GM23338 (cell line): Measurements from ENCODE around the gene SNAPC1. TPM values are rescaled to one million over a fixed set of nuclear protein-coding genes. Genes with fewer than 3 reads are reported as not detected.
A peak's percentile ranks its signal among the peaks of the same experiment; 100 is the strongest.

ENCODE experiments used
- ATAC-seq: fragments of 200-7000 bp; cut with Tn5 transposase; 3 replicates; pipeline ENCODE4 v1.9.1; 2020
- DNase-seq: peaks from one replicate; pipeline ENCODE4 v3.0.0-alpha.2; 2015; ENCODE audit warnings: low spot score
- H2AFZ ChIP-seq: fragments of 200-600 bp; sonication (generic); 2 replicates; pipeline ENCODE4 v1.8.0; 2016; ENCODE audit warnings: antibody characterized with exemption, mild to moderate bottlenecking, moderate library complexity
- H3F3A ChIP-seq: fragments of 200-600 bp; sonication (generic); replicated peaks from 2 replicates; pipeline ENCODE4 v1.8.0; 2017; ENCODE audit warnings: antibody characterized with exemption, mixed run types, low read depth
- H3K27ac ChIP-seq: fragments of 200-600 bp; sonication (generic); 2 replicates; pipeline ENCODE4 v1.6.1; 2016; ENCODE audit warnings: low read depth
- H3K27me3 ChIP-seq: fragments of 200-600 bp; sonication (generic); 2 replicates; pipeline ENCODE4 v1.8.0; 2016; ENCODE audit warnings: mild to moderate bottlenecking, mixed run types, moderate library complexity; ENCODE audit not compliant: insufficient read depth
- H3K36me3 ChIP-seq: fragments of 200-600 bp; sonication (generic); 2 replicates; pipeline ENCODE4 v1.8.0; 2016; ENCODE audit warnings: mild to moderate bottlenecking; ENCODE audit not compliant: insufficient read depth
- H3K4me1 ChIP-seq: fragments of 200-600 bp; sonication (generic); 2 replicates; pipeline ENCODE4 v1.8.0; 2016; ENCODE audit warnings: mild to moderate bottlenecking, moderate library complexity; ENCODE audit not compliant: insufficient read depth
- H3K4me2 ChIP-seq: fragments of 200-600 bp; sonication (generic); 2 replicates; pipeline ENCODE4 v1.7.1; 2017; ENCODE audit warnings: mixed run types
- H3K4me3 ChIP-seq: fragments of 200-600 bp; sonication (generic); 2 replicates; pipeline ENCODE4 v1.6.1; 2016; ENCODE audit warnings: mixed run types
- H3K79me2 ChIP-seq: fragments of 200-600 bp; sonication (generic); replicated peaks from 2 replicates; pipeline ENCODE4 v1.8.0; 2017; ENCODE audit warnings: mild to moderate bottlenecking; ENCODE audit not compliant: insufficient read depth
- H3K9me2 ChIP-seq: fragments of 200-600 bp; sonication (generic); 2 replicates; pipeline ENCODE4 v1.8.0; 2017; ENCODE audit not compliant: insufficient read depth
- H4K20me1 ChIP-seq: fragments of 200-600 bp; sonication (generic); replicated peaks from 2 replicates; pipeline ENCODE4 v1.8.0; 2017; ENCODE audit warnings: mild to moderate bottlenecking; ENCODE audit not compliant: insufficient read depth
- H3K27ac Mint-ChIP-seq: 2 replicates; pipeline ENCODE4 v1.8.0; 2020; ENCODE audit warnings: inconsistent platforms, mild to moderate bottlenecking, moderate library complexity, mixed read lengths
- H3K27me3 Mint-ChIP-seq: 3 replicates; pipeline ENCODE4 v1.8.0; 2022; ENCODE audit warnings: low read depth, mild to moderate bottlenecking, moderate library complexity, mixed read lengths, inconsistent platforms; ENCODE audit not compliant: insufficient read depth, poor library complexity
- H3K36me3 Mint-ChIP-seq: 3 replicates; pipeline ENCODE4 v1.8.0; 2021; ENCODE audit warnings: low read depth, mild to moderate bottlenecking, inconsistent platforms, moderate library complexity, mixed read lengths
- H3K4me1 Mint-ChIP-seq: 3 replicates; pipeline ENCODE4 v1.8.0; 2020; ENCODE audit warnings: mild to moderate bottlenecking, inconsistent platforms, mixed read lengths
- H3K4me3 Mint-ChIP-seq: 3 replicates; pipeline ENCODE4 v1.8.0; 2021; ENCODE audit warnings: moderate library complexity, mild to moderate bottlenecking, inconsistent platforms, mixed read lengths
- H3K9me3 Mint-ChIP-seq: 3 replicates; pipeline ENCODE4 v1.8.0; 2020; ENCODE audit warnings: moderate library complexity, mild to moderate bottlenecking, inconsistent platforms, mixed read lengths
- CREB1 ChIP-seq: fragments of 250-450 bp; sonication (Bioruptor Pico); IDR thresholded peaks from 2 replicates; pipeline ENCODE4 v1.5.0; 2020; ENCODE audit warnings: low read depth, mild to moderate bottlenecking, moderate library complexity
- EZH2 ChIP-seq: fragments of 200-600 bp; sonication (generic); IDR thresholded peaks from one replicate; pipeline ENCODE4 v1.8.0; 2017; ENCODE audit warnings: antibody characterized with exemption, mild to moderate bottlenecking, low read depth; ENCODE audit not compliant: unreplicated experiment
- EZH2phosphoT487 ChIP-seq: fragments of 200-600 bp; sonication (generic); IDR thresholded peaks from one replicate; pipeline ENCODE4 v1.8.1; 2018; ENCODE audit warnings: antibody characterized with exemption; ENCODE audit not compliant: unreplicated experiment
- JUNB ChIP-seq: IDR thresholded peaks from one replicate; pipeline ENCODE4 v1.6.1; 2016; ENCODE audit warnings: antibody characterized with exemption; ENCODE audit not compliant: unreplicated experiment
- NANOG ChIP-seq: IDR thresholded peaks from 2 replicates; pipeline ENCODE4 v1.6.1; 2016; ENCODE audit warnings: antibody characterized with exemption, borderline replicate concordance
- POLR2AphosphoS5 ChIP-seq: IDR thresholded peaks from 2 replicates; pipeline ENCODE4 v1.6.1; 2016; ENCODE audit warnings: antibody characterized with exemption, low read depth
- STAT1 ChIP-seq: IDR thresholded peaks from one replicate; pipeline ENCODE4 v1.6.1; 2016; ENCODE audit warnings: antibody characterized with exemption; ENCODE audit not compliant: unreplicated experiment
- ZNF114 ChIP-seq: fragments of 250-450 bp; sonication (Bioruptor Pico); IDR thresholded peaks from 2 replicates; pipeline ENCODE4 v1.5.0; 2020; ENCODE audit warnings: mild to moderate bottlenecking, moderate library complexity
- ZNF331 ChIP-seq: fragments of 250-450 bp; sonication (Bioruptor Pico); IDR thresholded peaks from 2 replicates; pipeline ENCODE4 v1.5.0; 2020; ENCODE audit warnings: low read depth, mild to moderate bottlenecking, moderate library complexity
- polyA plus RNA-seq: library from polyadenylated mRNA; unstranded; fragments of >200 nt; fragmentation: Nextera tagmentation; extraction: Ambion mirVana; gene quantifications from 2 replicates; pipeline ENCODE4 v1.2.1, GENCODE V29; 2016
- total RNA-seq: library from RNA; depleted of rRNA; stranded (reverse); fragments of >200 nt; shearing (Covaris generic); gene quantifications from 2 replicates; pipeline ENCODE4 v1.2.3, GENCODE V29; 2014
- TF ChIP-seq, protein P1 (sequence below): IDR thresholded peaks from one replicate; pipeline ENCODE4 v1.6.1; 2018; ENCODE audit warnings: antibody characterized with exemption; ENCODE audit not compliant: unreplicated experiment
- TF ChIP-seq, protein P2 (sequence below): IDR thresholded peaks from 2 replicates; pipeline ENCODE4 v1.6.1; 2016; ENCODE audit warnings: antibody characterized with exemption
- TF ChIP-seq, protein P3 (sequence below), 2 experiments: fragments of 200-600 bp in 1 of 2; sonication (generic) in 1 of 2; conservative IDR thresholded peaks; 2 replicates each; pipeline versions ENCODE4 v1.5.1 to v1.6.1; 2016 to 2017; ENCODE audit warnings: antibody characterized with exemption in 2 of 2, low read depth in 2 of 2, mild to moderate bottlenecking in 2 of 2, moderate library complexity in 1 of 2
- TF ChIP-seq, protein P4 (sequence below): fragments of 250-450 bp; sonication (Bioruptor Pico); IDR thresholded peaks from 2 replicates; pipeline ENCODE4 v1.5.0; 2020; ENCODE audit warnings: mild to moderate bottlenecking, moderate library complexity

SNAPC1 gene
- total and polyA plus RNA-seq, 2 experiments from 2014 or later = 14.8 to 33.4 TPM

DNA sequence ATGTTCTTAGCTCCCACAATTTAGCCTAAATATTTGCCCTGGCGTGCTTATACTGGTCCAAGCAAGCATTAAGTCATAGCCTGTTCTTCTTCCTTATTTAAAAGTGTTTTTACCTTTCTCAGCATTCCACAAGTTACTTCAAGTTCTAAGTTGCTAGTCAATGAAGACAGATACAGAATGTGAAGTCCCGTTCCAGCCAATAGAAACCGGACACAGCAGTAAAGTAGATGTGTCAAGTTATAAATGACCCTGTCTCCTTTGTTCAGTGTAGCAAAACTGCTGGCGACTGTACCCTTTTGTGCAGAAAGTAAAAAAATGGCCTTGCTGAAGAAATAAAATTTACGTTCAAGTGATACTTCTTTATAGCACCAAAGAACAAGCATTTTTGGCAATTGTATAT lies 3.9 kb downstream of the SNAPC1 start:
- Histone ChIP-seq H3F3A (no peaks in the 10 kb centered on the region), H3K27ac (no peak overlapping the region; the same call in 1 of the 2 replicates), H3K4me3 (peak overlapping the region; percentile 79; the same call in 1 of the 2 replicates), H3K4me2 (peak overlapping the region; percentile 85), H3K27me3 (no peaks in the 10 kb centered on the region), H3K4me1 (peaks cover 25% of the 10 kb centered on the region), H2AFZ (no peak overlapping the region), H3K36me3 (peaks cover 24% of the 10 kb centered on the region; the same call in 1 of the 2 replicates), H4K20me1 (no peaks in the 10 kb centered on the region; the same call in 1 of the 2 replicates), H3K9me2 (no peaks in the 10 kb centered on the region), H3K79me2 (peaks cover 63% of the 10 kb centered on the region)
- no peak overlapping the region for H3K4me3 Mint-ChIP-seq
- H3K36me3 Mint-ChIP-seq = peaks cover 37% of the 10 kb centered on the region
- peaks cover 11% of the 10 kb centered on the region for H3K27me3 Mint-ChIP-seq
- no peak for TF ChIP-seq NANOG
- TF ChIP-seq, protein P1, sequence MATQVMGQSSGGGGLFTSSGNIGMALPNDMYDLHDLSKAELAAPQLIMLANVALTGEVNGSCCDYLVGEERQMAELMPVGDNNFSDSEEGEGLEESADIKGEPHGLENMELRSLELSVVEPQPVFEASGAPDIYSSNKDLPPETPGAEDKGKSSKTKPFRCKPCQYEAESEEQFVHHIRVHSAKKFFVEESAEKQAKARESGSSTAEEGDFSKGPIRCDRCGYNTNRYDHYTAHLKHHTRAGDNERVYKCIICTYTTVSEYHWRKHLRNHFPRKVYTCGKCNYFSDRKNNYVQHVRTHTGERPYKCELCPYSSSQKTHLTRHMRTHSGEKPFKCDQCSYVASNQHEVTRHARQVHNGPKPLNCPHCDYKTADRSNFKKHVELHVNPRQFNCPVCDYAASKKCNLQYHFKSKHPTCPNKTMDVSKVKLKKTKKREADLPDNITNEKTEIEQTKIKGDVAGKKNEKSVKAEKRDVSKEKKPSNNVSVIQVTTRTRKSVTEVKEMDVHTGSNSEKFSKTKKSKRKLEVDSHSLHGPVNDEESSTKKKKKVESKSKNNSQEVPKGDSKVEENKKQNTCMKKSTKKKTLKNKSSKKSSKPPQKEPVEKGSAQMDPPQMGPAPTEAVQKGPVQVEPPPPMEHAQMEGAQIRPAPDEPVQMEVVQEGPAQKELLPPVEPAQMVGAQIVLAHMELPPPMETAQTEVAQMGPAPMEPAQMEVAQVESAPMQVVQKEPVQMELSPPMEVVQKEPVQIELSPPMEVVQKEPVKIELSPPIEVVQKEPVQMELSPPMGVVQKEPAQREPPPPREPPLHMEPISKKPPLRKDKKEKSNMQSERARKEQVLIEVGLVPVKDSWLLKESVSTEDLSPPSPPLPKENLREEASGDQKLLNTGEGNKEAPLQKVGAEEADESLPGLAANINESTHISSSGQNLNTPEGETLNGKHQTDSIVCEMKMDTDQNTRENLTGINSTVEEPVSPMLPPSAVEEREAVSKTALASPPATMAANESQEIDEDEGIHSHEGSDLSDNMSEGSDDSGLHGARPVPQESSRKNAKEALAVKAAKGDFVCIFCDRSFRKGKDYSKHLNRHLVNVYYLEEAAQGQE = no peak
- TF ChIP-seq EZH2phosphoT487 = no peak
- no peak for TF ChIP-seq JUNB
- no peak for TF ChIP-seq ZNF114 (CRISPR knock-in tag)
- no peak for TF ChIP-seq CREB1 (CRISPR knock-in tag)
- TF ChIP-seq, protein P2, sequence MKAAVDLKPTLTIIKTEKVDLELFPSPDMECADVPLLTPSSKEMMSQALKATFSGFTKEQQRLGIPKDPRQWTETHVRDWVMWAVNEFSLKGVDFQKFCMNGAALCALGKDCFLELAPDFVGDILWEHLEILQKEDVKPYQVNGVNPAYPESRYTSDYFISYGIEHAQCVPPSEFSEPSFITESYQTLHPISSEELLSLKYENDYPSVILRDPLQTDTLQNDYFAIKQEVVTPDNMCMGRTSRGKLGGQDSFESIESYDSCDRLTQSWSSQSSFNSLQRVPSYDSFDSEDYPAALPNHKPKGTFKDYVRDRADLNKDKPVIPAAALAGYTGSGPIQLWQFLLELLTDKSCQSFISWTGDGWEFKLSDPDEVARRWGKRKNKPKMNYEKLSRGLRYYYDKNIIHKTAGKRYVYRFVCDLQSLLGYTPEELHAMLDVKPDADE = no peak
- TF ChIP-seq EZH2 = no peak
- TF ChIP-seq, protein P3, sequence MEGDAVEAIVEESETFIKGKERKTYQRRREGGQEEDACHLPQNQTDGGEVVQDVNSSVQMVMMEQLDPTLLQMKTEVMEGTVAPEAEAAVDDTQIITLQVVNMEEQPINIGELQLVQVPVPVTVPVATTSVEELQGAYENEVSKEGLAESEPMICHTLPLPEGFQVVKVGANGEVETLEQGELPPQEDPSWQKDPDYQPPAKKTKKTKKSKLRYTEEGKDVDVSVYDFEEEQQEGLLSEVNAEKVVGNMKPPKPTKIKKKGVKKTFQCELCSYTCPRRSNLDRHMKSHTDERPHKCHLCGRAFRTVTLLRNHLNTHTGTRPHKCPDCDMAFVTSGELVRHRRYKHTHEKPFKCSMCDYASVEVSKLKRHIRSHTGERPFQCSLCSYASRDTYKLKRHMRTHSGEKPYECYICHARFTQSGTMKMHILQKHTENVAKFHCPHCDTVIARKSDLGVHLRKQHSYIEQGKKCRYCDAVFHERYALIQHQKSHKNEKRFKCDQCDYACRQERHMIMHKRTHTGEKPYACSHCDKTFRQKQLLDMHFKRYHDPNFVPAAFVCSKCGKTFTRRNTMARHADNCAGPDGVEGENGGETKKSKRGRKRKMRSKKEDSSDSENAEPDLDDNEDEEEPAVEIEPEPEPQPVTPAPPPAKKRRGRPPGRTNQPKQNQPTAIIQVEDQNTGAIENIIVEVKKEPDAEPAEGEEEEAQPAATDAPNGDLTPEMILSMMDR (conservative IDR thresholded peaks at IDR 0.05; ENCODE audit: low read depth in 2 of 2) = no peak
- no peak for TF ChIP-seq ZNF331 (CRISPR knock-in tag)
- TF ChIP-seq POLR2AphosphoS5 = no peak
- TF ChIP-seq STAT1 = no peak
- TF ChIP-seq, protein P4, sequence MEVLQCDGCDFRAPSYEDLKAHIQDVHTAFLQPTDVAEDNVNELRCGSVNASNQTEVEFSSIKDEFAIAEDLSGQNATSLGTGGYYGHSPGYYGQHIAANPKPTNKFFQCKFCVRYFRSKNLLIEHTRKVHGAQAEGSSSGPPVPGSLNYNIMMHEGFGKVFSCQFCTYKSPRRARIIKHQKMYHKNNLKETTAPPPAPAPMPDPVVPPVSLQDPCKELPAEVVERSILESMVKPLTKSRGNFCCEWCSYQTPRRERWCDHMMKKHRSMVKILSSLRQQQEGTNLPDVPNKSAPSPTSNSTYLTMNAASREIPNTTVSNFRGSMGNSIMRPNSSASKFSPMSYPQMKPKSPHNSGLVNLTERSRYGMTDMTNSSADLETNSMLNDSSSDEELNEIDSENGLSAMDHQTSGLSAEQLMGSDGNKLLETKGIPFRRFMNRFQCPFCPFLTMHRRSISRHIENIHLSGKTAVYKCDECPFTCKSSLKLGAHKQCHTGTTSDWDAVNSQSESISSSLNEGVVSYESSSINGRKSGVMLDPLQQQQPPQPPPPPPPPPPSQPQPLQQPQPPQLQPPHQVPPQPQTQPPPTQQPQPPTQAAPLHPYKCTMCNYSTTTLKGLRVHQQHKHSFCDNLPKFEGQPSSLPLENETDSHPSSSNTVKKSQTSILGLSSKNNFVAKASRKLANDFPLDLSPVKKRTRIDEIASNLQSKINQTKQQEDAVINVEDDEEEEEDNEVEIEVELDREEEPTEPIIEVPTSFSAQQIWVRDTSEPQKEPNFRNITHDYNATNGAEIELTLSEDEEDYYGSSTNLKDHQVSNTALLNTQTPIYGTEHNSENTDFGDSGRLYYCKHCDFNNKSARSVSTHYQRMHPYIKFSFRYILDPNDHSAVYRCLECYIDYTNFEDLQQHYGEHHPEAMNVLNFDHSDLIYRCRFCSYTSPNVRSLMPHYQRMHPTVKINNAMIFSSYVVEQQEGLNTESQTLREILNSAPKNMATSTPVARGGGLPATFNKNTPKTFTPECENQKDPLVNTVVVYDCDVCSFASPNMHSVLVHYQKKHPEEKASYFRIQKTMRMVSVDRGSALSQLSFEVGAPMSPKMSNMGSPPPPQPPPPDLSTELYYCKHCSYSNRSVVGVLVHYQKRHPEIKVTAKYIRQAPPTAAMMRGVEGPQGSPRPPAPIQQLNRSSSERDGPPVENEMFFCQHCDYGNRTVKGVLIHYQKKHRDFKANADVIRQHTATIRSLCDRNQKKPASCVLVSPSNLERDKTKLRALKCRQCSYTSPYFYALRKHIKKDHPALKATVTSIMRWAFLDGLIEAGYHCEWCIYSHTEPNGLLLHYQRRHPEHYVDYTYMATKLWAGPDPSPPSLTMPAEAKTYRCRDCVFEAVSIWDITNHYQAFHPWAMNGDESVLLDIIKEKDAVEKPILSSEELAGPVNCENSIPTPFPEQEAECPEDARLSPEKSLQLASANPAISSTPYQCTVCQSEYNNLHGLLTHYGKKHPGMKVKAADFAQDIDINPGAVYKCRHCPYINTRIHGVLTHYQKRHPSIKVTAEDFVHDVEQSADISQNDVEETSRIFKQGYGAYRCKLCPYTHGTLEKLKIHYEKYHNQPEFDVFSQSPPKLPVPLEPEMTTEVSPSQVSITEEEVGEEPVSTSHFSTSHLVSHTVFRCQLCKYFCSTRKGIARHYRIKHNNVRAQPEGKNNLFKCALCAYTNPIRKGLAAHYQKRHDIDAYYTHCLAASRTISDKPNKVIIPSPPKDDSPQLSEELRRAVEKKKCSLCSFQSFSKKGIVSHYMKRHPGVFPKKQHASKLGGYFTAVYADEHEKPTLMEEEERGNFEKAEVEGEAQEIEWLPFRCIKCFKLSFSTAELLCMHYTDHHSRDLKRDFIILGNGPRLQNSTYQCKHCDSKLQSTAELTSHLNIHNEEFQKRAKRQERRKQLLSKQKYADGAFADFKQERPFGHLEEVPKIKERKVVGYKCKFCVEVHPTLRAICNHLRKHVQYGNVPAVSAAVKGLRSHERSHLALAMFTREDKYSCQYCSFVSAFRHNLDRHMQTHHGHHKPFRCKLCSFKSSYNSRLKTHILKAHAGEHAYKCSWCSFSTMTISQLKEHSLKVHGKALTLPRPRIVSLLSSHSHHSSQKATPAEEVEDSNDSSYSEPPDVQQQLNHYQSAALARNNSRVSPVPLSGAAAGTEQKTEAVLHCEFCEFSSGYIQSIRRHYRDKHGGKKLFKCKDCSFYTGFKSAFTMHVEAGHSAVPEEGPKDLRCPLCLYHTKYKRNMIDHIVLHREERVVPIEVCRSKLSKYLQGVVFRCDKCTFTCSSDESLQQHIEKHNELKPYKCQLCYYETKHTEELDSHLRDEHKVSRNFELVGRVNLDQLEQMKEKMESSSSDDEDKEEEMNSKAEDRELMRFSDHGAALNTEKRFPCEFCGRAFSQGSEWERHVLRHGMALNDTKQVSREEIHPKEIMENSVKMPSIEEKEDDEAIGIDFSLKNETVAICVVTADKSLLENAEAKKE (CRISPR knock-in tag) = no peak
- DNase-seq (no peak), ATAC-seq (no peak)
- no peaks in the 10 kb centered on the region for H3K9me3 Mint-ChIP-seq
- no peak overlapping the region; the same call in 1 of the 2 replicates for H3K27ac Mint-ChIP-seq
- H3K4me1 Mint-ChIP-seq = peaks cover 31% of the 10 kb centered on the region
